SK-N-SH (cell line): ENCODE data around the gene SPTBN1. TPM values are rescaled to one million over a fixed set of nuclear protein-coding genes. Genes with fewer than 3 reads are reported as not detected.

Source experiments
- CTCF ChIA-PET: fragments of 300-600, 350-600 bp; formaldehyde crosslinking; extraction: SDS; loops from one replicate; lab custom pipeline; 2021; lab: Yijun Ruan, JAX
- POLR2A ChIA-PET: fragments of 350-600 bp; sonication (Branson Sonifier 250); formaldehyde crosslinking; extraction: SDS; loops from one replicate; lab custom pipeline; 2020; ENCODE audit warnings: antibody characterized with exemption, inconsistent platforms; lab: Yijun Ruan, JAX
- DNase-seq: peaks from one replicate; pipeline ENCODE4 v3.0.0; 2012
- H2AFZ ChIP-seq: fragments of 200-600 bp; sonication (generic); 2 replicates; pipeline ENCODE4 v1.8.1; 2016; ENCODE audit warnings: antibody characterized with exemption, mild to moderate bottlenecking, low read depth
- H3F3A ChIP-seq: fragments of 200-600 bp; sonication (generic); replicated peaks from 2 replicates; pipeline ENCODE3; 2016; ENCODE audit warnings: antibody characterized with exemption, mild to moderate bottlenecking; ENCODE audit not compliant: insufficient read depth
- H3K27ac ChIP-seq, 2 experiments: fragments of 200-500 bp in 1 of 2; fragments of 200-600 bp in 1 of 2; sonication (Bioruptor generic) in 1 of 2; sonication (generic), shearing (Covaris generic) in 1 of 2; 2 replicates each; pipeline versions ENCODE4 v1.5.1 to v1.6.1; 2014 to 2016; ENCODE audit warnings: low read depth in 2 of 2, inconsistent platforms in 1 of 2, low read length in 1 of 2, mild to moderate bottlenecking in 1 of 2, mixed read lengths in 1 of 2
- H3K27me3 ChIP-seq: fragments of 200-600 bp; sonication (generic), shearing (Covaris generic); 2 replicates; pipeline ENCODE4 v1.6.1; 2016; ENCODE audit warnings: mixed run types; ENCODE audit not compliant: insufficient read depth
- H3K36me3 ChIP-seq, 2 experiments: fragments of 200-500 bp in 1 of 2; fragments of 200-600 bp in 1 of 2; sonication (Bioruptor generic) in 1 of 2; sonication (generic) in 1 of 2; replicated peaks in 1 of 2; 2 replicates each; pipeline versions ENCODE3 to v1.5.1; 2014 to 2016; ENCODE audit warnings: low read length in 1 of 2, mild to moderate bottlenecking in 1 of 2; ENCODE audit not compliant: insufficient read depth in 2 of 2, control insufficient read depth in 1 of 2
- H3K4me1 ChIP-seq, 2 experiments: fragments of 200-500 bp in 1 of 2; fragments of 200-600 bp in 1 of 2; sonication (Bioruptor generic) in 1 of 2; sonication (generic), shearing (Covaris generic) in 1 of 2; 2 replicates each; pipeline versions ENCODE4 v1.5.1 to v1.6.1; 2014 to 2016; ENCODE audit warnings: low read depth in 1 of 2, low read length in 1 of 2, mixed run types in 1 of 2; ENCODE audit not compliant: insufficient read depth in 2 of 2, control insufficient read depth in 1 of 2
- H3K4me2 ChIP-seq: fragments of 200-600 bp; sonication (generic), shearing (Covaris generic); 2 replicates; pipeline ENCODE4 v1.6.1; 2017; ENCODE audit warnings: mixed run types
- H3K4me3 ChIP-seq, 2 experiments: fragments of 200-500 bp in 1 of 2; fragments of 200-600 bp in 1 of 2; sonication (Bioruptor generic) in 1 of 2; sonication (generic), shearing (Covaris generic) in 1 of 2; 2 replicates each; pipeline versions ENCODE4 v1.5.1 to v1.8.1; 2014 to 2016; ENCODE audit warnings: low read depth in 2 of 2, inconsistent platforms in 1 of 2, low read length in 1 of 2, mild to moderate bottlenecking in 1 of 2, mixed read lengths in 1 of 2, moderate library complexity in 1 of 2
- H3K79me2 ChIP-seq: fragments of 200-600 bp; sonication (generic); 2 replicates; pipeline ENCODE4 v1.8.1; 2017; ENCODE audit warnings: mild to moderate bottlenecking; ENCODE audit not compliant: insufficient read depth
- H3K9ac ChIP-seq: fragments of 200-600 bp; sonication (generic); 2 replicates; pipeline ENCODE4 v1.6.1; 2017; ENCODE audit warnings: mixed run types
- H3K9me2 ChIP-seq: fragments of 200-600 bp; sonication (generic); 2 replicates; pipeline ENCODE4 v1.6.1; 2017; ENCODE audit warnings: mixed run types
- H3K9me3 ChIP-seq: fragments of 200-600 bp; sonication (generic); 2 replicates; pipeline ENCODE4 v1.6.1; 2017; ENCODE audit warnings: mixed run types, mild to moderate bottlenecking, moderate library complexity
- H4K20me1 ChIP-seq: fragments of 200-600 bp; sonication (generic); 2 replicates; pipeline ENCODE4 v1.6.1; 2017; ENCODE audit warnings: mild to moderate bottlenecking, mixed run types; ENCODE audit not compliant: insufficient read depth
- CHD2 ChIP-seq: fragments of 150-350 bp; IDR thresholded peaks from 2 replicates; pipeline ENCODE4 v1.6.1; 2018; ENCODE audit warnings: low read length; ENCODE audit not compliant: partially characterized antibody
- EP300 ChIP-seq, 2 experiments: IDR thresholded peaks; 2 replicates each; pipeline versions ENCODE4 v1.4.0 to v1.6.1; 2012; ENCODE audit warnings: borderline replicate concordance in 1 of 2, low read depth in 1 of 2, low read length in 1 of 2
- FOXM1 ChIP-seq: IDR thresholded peaks from 2 replicates; pipeline ENCODE4 v1.4.0; 2012; ENCODE audit warnings: low read depth, mild to moderate bottlenecking
- IRF3 ChIP-seq: fragments of 150-350 bp; IDR thresholded peaks from 2 replicates; pipeline ENCODE4 v1.6.1; 2016; ENCODE audit warnings: mild to moderate bottlenecking, low read depth, low read length
- MEF2A ChIP-seq: IDR thresholded peaks from 2 replicates; pipeline ENCODE4 v1.4.0; 2012; ENCODE audit warnings: low read depth, borderline replicate concordance
- NFIC ChIP-seq: IDR thresholded peaks from 2 replicates; pipeline ENCODE4 v1.4.0; 2012; ENCODE audit warnings: borderline replicate concordance
- PBX3 ChIP-seq: IDR thresholded peaks from 2 replicates; pipeline ENCODE4; 2012
- POLR2AphosphoS5 ChIP-seq: IDR thresholded peaks from 2 replicates; pipeline ENCODE4 v1.6.1; 2012; ENCODE audit warnings: low read depth, low read length
- SMC3 ChIP-seq: IDR thresholded peaks from 2 replicates; pipeline ENCODE4 v1.6.1; 2012; ENCODE audit warnings: low read depth, low read length, improper control_type of control experiment
- TAF1 ChIP-seq: IDR thresholded peaks from 2 replicates; pipeline ENCODE4 v1.6.1; 2012; ENCODE audit warnings: low read depth, mild to moderate bottlenecking, low read length, moderate library complexity, borderline replicate concordance
- TCF12 ChIP-seq: IDR thresholded peaks from 2 replicates; pipeline ENCODE4 v1.4.0; 2012
- USF1 ChIP-seq: IDR thresholded peaks from 2 replicates; pipeline ENCODE4 v1.4.0; 2012; ENCODE audit warnings: low read depth, borderline replicate concordance
- USF2 ChIP-seq: fragments of 150-350 bp; IDR thresholded peaks from 2 replicates; pipeline ENCODE4 v1.6.1; 2017; ENCODE audit warnings: antibody characterized with exemption, low read length, low read depth, borderline replicate concordance
- WGBS: methylation state at CpG from one replicate; pipeline ENCODE4 v1.1.6; 2017; ENCODE audit warnings: low lambda C conversion rate; 5-methylcytosine and 5-hydroxymethylcytosine counted together
- polyA plus RNA-seq, 3 experiments: library from polyadenylated mRNA; depleted of rRNA; stranded (reverse); fragments of >200 nt; gene quantifications; 2 replicates each; pipeline ENCODE4 v1.2.3, GENCODE V29; 2012

SPTBN1 gene
- polyA plus RNA-seq, 1 of the 3 experiments (the other 2 are of a cell fraction) = 29.1 TPM

- no peaks in the 10 kb centered on the region for H3K9me2 ChIP-seq
- H2AFZ ChIP-seq = no peak overlapping the region
- H3K4me1 ChIP-seq = no peaks in the 10 kb centered on the region; a peak in 2 of 4 replicates
- CTCF ChIA-PET = no interaction called here
- TF ChIP-seq FOXM1 = no peak
- no peak for TF ChIP-seq TAF1
- no peak for TF ChIP-seq USF2
- TF ChIP-seq PBX3 = no peak
- TF ChIP-seq TCF12 = no peak
- TF ChIP-seq, all 33 proteins: peak for 0
- H3K27ac ChIP-seq = no peak overlapping the region
- H3K27me3 ChIP-seq = no peaks in the 10 kb centered on the region
- no peak overlapping the region for H3K4me3 ChIP-seq
- H3F3A ChIP-seq = peaks cover 3% of the 10 kb centered on the region
- POLR2A ChIA-PET = no interaction called here
- WGBS = no CpG with 5 or more reads among the region's 3 CpGs
- peaks cover 2% of the 10 kb centered on the region; the same call in 1 of the 2 replicates for H4K20me1 ChIP-seq
- H3K9me3 ChIP-seq = no peaks in the 10 kb centered on the region
- no peak overlapping the region for H3K9ac ChIP-seq
- H3K4me2 ChIP-seq = no peak overlapping the region
- peaks cover 6% of the 10 kb centered on the region; the same call in 1 of the 2 replicates for H3K79me2 ChIP-seq
- peaks cover 88 to 95% of the 10 kb centered on the region in 2 experiments for H3K36me3 ChIP-seq
- DNase-seq = no peak
These were observed 192.1 kb downstream of the SPTBN1 start for GRCh38 chr2:54648256-54648655.

GRCh38 chr2:54649191-54649590, 193.1 kb downstream of the SPTBN1 start:
- no peak overlapping the region for H3K4me3 ChIP-seq
- ChIA-PET POLR2A (no interaction called here), CTCF (interaction anchor here (1.0 kb wide), 2 partner anchors 10 to 55 kb away, joined by 3 read pairs; no protein-coding TSS in a partner anchor)
- no peaks in the 10 kb centered on the region for H3K9me2 ChIP-seq
- TF ChIP-seq NFIC (no peak), USF1 (no peak)
- peaks cover 3% of the 10 kb centered on the region for H3F3A ChIP-seq
- H2AFZ ChIP-seq = no peak overlapping the region
- 94% methylated on average over 3 of the region's 4 CpGs for WGBS
- H4K20me1 ChIP-seq = peaks cover 5% of the 10 kb centered on the region; the same call in 1 of the 2 replicates
- no peaks in the 10 kb centered on the region for H3K27me3 ChIP-seq
- no peak for DNase-seq
- peaks cover 7% of the 10 kb centered on the region for H3K79me2 ChIP-seq
- no peak overlapping the region for H3K9ac ChIP-seq
- H3K4me2 ChIP-seq = no peak overlapping the region
- H3K27ac ChIP-seq = no peak overlapping the region
- peaks cover 94 to 100% of the 10 kb centered on the region in 2 experiments for H3K36me3 ChIP-seq
- H3K4me1 ChIP-seq = no peaks in the 10 kb centered on the region; a peak in 2 of 4 replicates
- no peaks in the 10 kb centered on the region for H3K9me3 ChIP-seq

GRCh38 chr2:54649633-54650032, 193.5 kb downstream of the SPTBN1 start:
- H3K36me3 ChIP-seq = peaks cover 94 to 100% of the 10 kb centered on the region in 2 experiments
- H3K4me1 ChIP-seq = no peaks in the 10 kb centered on the region; a peak in 2 of 4 replicates
- H3F3A ChIP-seq = peaks cover 3% of the 10 kb centered on the region
- H3K27ac ChIP-seq = no peak overlapping the region
- no peaks in the 10 kb centered on the region for H3K9me2 ChIP-seq
- WGBS = 94% methylated on average over 9 of the region's 12 CpGs
- CTCF ChIA-PET = interaction anchor here (0.5 to 1.0 kb wide), 3 partner anchors 11 to 65 kb away, joined by 3 read pairs; no protein-coding TSS in a partner anchor
- H3K4me2 ChIP-seq = no peak overlapping the region
- no peak overlapping the region for H2AFZ ChIP-seq
- peaks cover 5% of the 10 kb centered on the region; the same call in 1 of the 2 replicates for H4K20me1 ChIP-seq
- POLR2A ChIA-PET = no interaction called here
- no peaks in the 10 kb centered on the region for H3K9me3 ChIP-seq
- H3K27me3 ChIP-seq = no peaks in the 10 kb centered on the region
- DNase-seq = no peak
- peaks cover 7% of the 10 kb centered on the region for H3K79me2 ChIP-seq
- H3K4me3 ChIP-seq = no peak overlapping the region
- no peak overlapping the region for H3K9ac ChIP-seq
- no peak for TF ChIP-seq USF1
- TF ChIP-seq TCF12 = no peak
- no peak for TF ChIP-seq IRF3
- TF ChIP-seq PBX3 = no peak
- no peak for TF ChIP-seq CHD2
- no peak for TF ChIP-seq POLR2AphosphoS5
- TF ChIP-seq MEF2A = no peak
- no peak for TF ChIP-seq EP300 (IDR thresholded peaks at IDR 0.05; ENCODE audit: borderline replicate concordance in 1 of 2, low read depth in 1 of 2, low read length in 1 of 2)
- TF ChIP-seq SMC3 = no peak
